Liver (tissue), 9 donors: ENCODE measurements around the gene ZNRF3. TPM values are rescaled to one million over a fixed set of nuclear protein-coding genes. Genes with fewer than 3 reads are reported as not detected.

Experiments
- DNase-seq: peaks from one replicate; pipeline ENCODE4 v3.0.0-alpha.2; 2017; ENCODE audit warnings: low spot score
- H3K27ac ChIP-seq, 2 donors: one replicate each; pipeline ENCODE4 v1.7.0; 2013; ENCODE audit warnings: inconsistent platforms in 2 of 2, low read length in 2 of 2, control low read depth in 1 of 2, low read depth in 1 of 2, mild to moderate bottlenecking in 1 of 2
- H3K27me3 ChIP-seq, 4 donors: one replicate each; pipeline versions ENCODE4 v1.6.1 to v1.7.0; 2013; ENCODE audit warnings: low read length in 3 of 4, inconsistent platforms in 1 of 4, mild to moderate bottlenecking in 1 of 4, moderate library complexity in 1 of 4; ENCODE audit not compliant: control insufficient read depth in 4 of 4, insufficient read depth in 4 of 4
- H3K36me3 ChIP-seq, 4 donors: one replicate each; pipeline versions ENCODE4 v1.6.1 to v1.7.0; 2013; ENCODE audit warnings: low read length in 3 of 4, mild to moderate bottlenecking in 3 of 4, low read depth in 1 of 4, moderate library complexity in 1 of 4; ENCODE audit not compliant: control insufficient read depth in 4 of 4, insufficient read depth in 3 of 4
- H3K4me1 ChIP-seq, 4 donors: one replicate each; pipeline versions ENCODE4 v1.6.1 to v1.7.0; 2013; ENCODE audit warnings: low read length in 3 of 4, mild to moderate bottlenecking in 3 of 4, moderate library complexity in 1 of 4; ENCODE audit not compliant: control insufficient read depth in 4 of 4, insufficient read depth in 4 of 4
- H3K4me3 ChIP-seq, 3 donors: one replicate each; pipeline versions ENCODE4 v1.6.1 to v1.7.0; 2013; ENCODE audit warnings: low read length in 3 of 3, control low read depth in 1 of 3, low read depth in 1 of 3, mild to moderate bottlenecking in 1 of 3
- H3K9ac ChIP-seq, 2 donors: one replicate each; pipeline ENCODE4 v1.7.0; 2013; ENCODE audit warnings: low read length in 2 of 2, mild to moderate bottlenecking in 2 of 2, moderate library complexity in 2 of 2, control low read depth in 1 of 2, low read depth in 1 of 2
- H3K9me3 ChIP-seq, 4 donors: one replicate each; pipeline versions ENCODE4 v1.6.1 to v1.7.0; 2013; ENCODE audit warnings: low read length in 3 of 4; ENCODE audit not compliant: control insufficient read depth in 4 of 4
- EGR1 ChIP-seq, 2 donors: IDR thresholded peaks; 2 replicates each; pipeline ENCODE4 v1.6.1; 2016 to 2018; ENCODE audit warnings: antibody characterized with exemption in 2 of 2, low read depth in 2 of 2
- FOXA1 ChIP-seq: IDR thresholded peaks from 2 replicates; pipeline ENCODE4 v1.6.1; 2016; ENCODE audit warnings: antibody characterized with exemption
- FOXA2 ChIP-seq: IDR thresholded peaks from 2 replicates; pipeline ENCODE4 v1.6.1; 2016; ENCODE audit warnings: antibody characterized with exemption
- GABPA ChIP-seq, 2 donors: IDR thresholded peaks in 1 of 2; conservative IDR thresholded peaks in 1 of 2; 2 replicates each; pipeline ENCODE4 v1.6.1; 2016; ENCODE audit warnings: antibody characterized with exemption in 2 of 2, mild to moderate bottlenecking in 1 of 2, moderate library complexity in 1 of 2
- HNF4A ChIP-seq, 2 donors: conservative IDR thresholded peaks; 2 replicates each; pipeline ENCODE4 v1.6.1; 2016; ENCODE audit warnings: antibody characterized with exemption in 2 of 2, mild to moderate bottlenecking in 2 of 2
- HNF4G ChIP-seq: IDR thresholded peaks from 2 replicates; pipeline ENCODE4 v1.6.1; 2016; ENCODE audit warnings: antibody characterized with exemption
- JUND ChIP-seq, 2 donors: IDR thresholded peaks; 2 replicates each; pipeline ENCODE4 v1.6.1; 2016; ENCODE audit warnings: antibody characterized with exemption in 2 of 2
- MAX ChIP-seq: IDR thresholded peaks from 2 replicates; pipeline ENCODE4 v1.6.1; 2016; ENCODE audit warnings: antibody characterized with exemption
- NR2F2 ChIP-seq: IDR thresholded peaks from 2 replicates; pipeline ENCODE4 v1.6.1; 2016; ENCODE audit warnings: antibody characterized with exemption
- RAD21 ChIP-seq, 2 donors: IDR thresholded peaks; 2 replicates each; pipeline ENCODE4 v1.6.1; 2016; ENCODE audit warnings: antibody characterized with exemption in 2 of 2, mild to moderate bottlenecking in 2 of 2
- RXRA ChIP-seq, 2 donors: IDR thresholded peaks; 2 replicates each; pipeline ENCODE4 v1.6.1; 2017 to 2018; ENCODE audit warnings: antibody characterized with exemption in 2 of 2, mild to moderate bottlenecking in 1 of 2
- SP1 ChIP-seq: IDR thresholded peaks from 2 replicates; pipeline ENCODE4 v1.6.1; 2018; ENCODE audit warnings: antibody characterized with exemption, mild to moderate bottlenecking
- TAF1 ChIP-seq: conservative IDR thresholded peaks from 2 replicates; pipeline ENCODE4 v1.6.1; 2016; ENCODE audit warnings: antibody characterized with exemption, mild to moderate bottlenecking
- YY1 ChIP-seq: IDR thresholded peaks from 2 replicates; pipeline ENCODE4 v1.6.1; 2016; ENCODE audit warnings: antibody characterized with exemption, mild to moderate bottlenecking
- ZBTB33 ChIP-seq: IDR thresholded peaks from 2 replicates; pipeline ENCODE4 v1.6.1; 2016; ENCODE audit warnings: antibody characterized with exemption
- WGBS: extraction: QIAGEN DNeasy Blood & Tissue Kit; methylation state at CpG from one replicate; pipeline ENCODE4 v1.1.7; 2013; 5-methylcytosine and 5-hydroxymethylcytosine counted together
- polyA plus RNA-seq, 2 donors: library from polyadenylated mRNA; stranded (reverse) in 1 of 2; unstranded in 1 of 2; fragments of 200-250 nt in 1 of 2; fragments of >200 nt in 1 of 2; fragmentation: Nextera tagmentation in 1 of 2; extraction: Ambion mirVana in 1 of 2; gene quantifications; one replicate each; pipeline versions ENCODE4 v1.2.1 to v1.2.3, GENCODE V29; 2013 to 2015
- total RNA-seq, 2 donors: library from RNA; depleted of rRNA; stranded (reverse); fragments of >200 nt; gene quantifications; one replicate each; pipeline ENCODE4 v1.2.3, GENCODE V29; 2014
- TF ChIP-seq, protein P1 (sequence below): IDR thresholded peaks from 2 replicates; pipeline ENCODE4 v1.6.1; 2016; ENCODE audit warnings: antibody characterized with exemption
- TF ChIP-seq, protein P2 (sequence below): IDR thresholded peaks from 2 replicates; pipeline ENCODE4 v1.6.1; 2016; ENCODE audit warnings: antibody characterized with exemption, mild to moderate bottlenecking
- TF ChIP-seq, protein P3 (sequence below): fragments of 150-350 bp; IDR thresholded peaks from 2 replicates; pipeline ENCODE4 v1.5.1; 2017; ENCODE audit warnings: improper control_type of control experiment, low read depth, low read length; ENCODE audit not compliant: missing input control
- donor health status: healthy.
- donor health status: healthy.
- donor health status: healthy.
- donor health status: healthy.
- donor health status: healthy.

ZNRF3 gene
- total and polyA plus RNA-seq, 4 donors: 2.2 to 5.9 (median 4.7) TPM

DNA sequence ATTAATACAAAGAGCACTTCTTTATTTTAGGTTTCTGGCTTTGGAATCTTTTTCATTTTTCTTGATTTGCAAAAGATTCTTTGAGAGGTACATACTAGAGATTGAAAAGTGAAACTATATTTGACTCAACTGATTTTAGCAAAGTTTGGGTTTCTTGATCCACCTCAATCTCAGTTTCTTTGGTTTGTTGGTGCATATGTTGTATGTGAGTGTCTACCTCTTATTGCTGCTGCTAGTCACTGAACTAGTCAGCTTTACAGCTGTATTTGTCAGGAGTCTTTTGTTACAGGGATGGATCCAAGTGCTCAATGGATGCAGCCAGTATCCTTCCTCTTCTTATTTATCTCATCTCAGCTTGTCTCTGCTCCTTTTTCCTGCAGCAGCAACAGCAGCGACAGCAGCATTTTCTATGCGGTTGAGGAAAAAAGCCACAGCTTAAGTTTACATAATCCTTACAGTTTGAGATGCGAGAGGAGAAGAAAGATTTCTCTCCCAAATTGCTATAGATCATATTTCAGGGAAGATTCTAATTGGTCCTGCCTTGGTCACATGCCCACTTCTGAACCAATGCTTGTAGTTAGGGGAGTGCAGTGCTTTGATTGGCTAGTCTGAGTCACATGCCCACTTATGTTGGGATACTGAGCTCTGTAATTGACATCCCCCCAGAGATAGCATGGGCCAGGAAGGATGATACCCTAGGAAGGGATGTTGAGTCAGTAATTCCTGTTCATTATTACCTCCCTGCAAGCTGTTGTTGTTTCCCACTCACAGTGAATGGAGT lies 10.0 kb upstream of the ZNRF3 start:
- Histone ChIP-seq H3K4me1 (peaks cover 0 to 4% (median 1%) of the 10 kb centered on the region in 4 donors), H3K27ac (no peak overlapping the region), H3K27me3 (no peaks in the 10 kb centered on the region), H3K9ac (no peak overlapping the region), H3K36me3 (no peaks in the 10 kb centered on the region), H3K4me3 (no peak overlapping the region), H3K9me3 (no peaks in the 10 kb centered on the region)
- WGBS: 97% methylated on average over 3 of the region's 3 CpGs
- no peak for TF ChIP-seq YY1
- no peak for TF ChIP-seq NR2F2
- no peak for TF ChIP-seq HNF4A (conservative IDR thresholded peaks at IDR 0.05)
- TF ChIP-seq MAX: no peak
- TF ChIP-seq ZBTB33: no peak
- no peak for TF ChIP-seq FOXA2
- TF ChIP-seq TAF1: no peak
- no peak for TF ChIP-seq SP1
- TF ChIP-seq RAD21 (IDR thresholded peaks at IDR 0.05): no peak
- no peak for TF ChIP-seq EGR1 (IDR thresholded peaks at IDR 0.05; ENCODE audit: low read depth in 2 of 2)
- TF ChIP-seq HNF4G: no peak
- TF ChIP-seq, protein P1, sequence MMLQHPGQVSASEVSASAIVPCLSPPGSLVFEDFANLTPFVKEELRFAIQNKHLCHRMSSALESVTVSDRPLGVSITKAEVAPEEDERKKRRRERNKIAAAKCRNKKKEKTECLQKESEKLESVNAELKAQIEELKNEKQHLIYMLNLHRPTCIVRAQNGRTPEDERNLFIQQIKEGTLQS: no peak
- TF ChIP-seq, protein P2, sequence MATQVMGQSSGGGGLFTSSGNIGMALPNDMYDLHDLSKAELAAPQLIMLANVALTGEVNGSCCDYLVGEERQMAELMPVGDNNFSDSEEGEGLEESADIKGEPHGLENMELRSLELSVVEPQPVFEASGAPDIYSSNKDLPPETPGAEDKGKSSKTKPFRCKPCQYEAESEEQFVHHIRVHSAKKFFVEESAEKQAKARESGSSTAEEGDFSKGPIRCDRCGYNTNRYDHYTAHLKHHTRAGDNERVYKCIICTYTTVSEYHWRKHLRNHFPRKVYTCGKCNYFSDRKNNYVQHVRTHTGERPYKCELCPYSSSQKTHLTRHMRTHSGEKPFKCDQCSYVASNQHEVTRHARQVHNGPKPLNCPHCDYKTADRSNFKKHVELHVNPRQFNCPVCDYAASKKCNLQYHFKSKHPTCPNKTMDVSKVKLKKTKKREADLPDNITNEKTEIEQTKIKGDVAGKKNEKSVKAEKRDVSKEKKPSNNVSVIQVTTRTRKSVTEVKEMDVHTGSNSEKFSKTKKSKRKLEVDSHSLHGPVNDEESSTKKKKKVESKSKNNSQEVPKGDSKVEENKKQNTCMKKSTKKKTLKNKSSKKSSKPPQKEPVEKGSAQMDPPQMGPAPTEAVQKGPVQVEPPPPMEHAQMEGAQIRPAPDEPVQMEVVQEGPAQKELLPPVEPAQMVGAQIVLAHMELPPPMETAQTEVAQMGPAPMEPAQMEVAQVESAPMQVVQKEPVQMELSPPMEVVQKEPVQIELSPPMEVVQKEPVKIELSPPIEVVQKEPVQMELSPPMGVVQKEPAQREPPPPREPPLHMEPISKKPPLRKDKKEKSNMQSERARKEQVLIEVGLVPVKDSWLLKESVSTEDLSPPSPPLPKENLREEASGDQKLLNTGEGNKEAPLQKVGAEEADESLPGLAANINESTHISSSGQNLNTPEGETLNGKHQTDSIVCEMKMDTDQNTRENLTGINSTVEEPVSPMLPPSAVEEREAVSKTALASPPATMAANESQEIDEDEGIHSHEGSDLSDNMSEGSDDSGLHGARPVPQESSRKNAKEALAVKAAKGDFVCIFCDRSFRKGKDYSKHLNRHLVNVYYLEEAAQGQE: no peak
- DNase-seq: no peak

GRCh38 chr22:28874061-28874460 lies 9.3 kb upstream of the ZNRF3 start:
- TF ChIP-seq FOXA2: no peak
- no peak for TF ChIP-seq RXRA (IDR thresholded peaks at IDR 0.05)
- TF ChIP-seq YY1: no peak
- TF ChIP-seq, protein P1: no peak
- TF ChIP-seq, protein P3, sequence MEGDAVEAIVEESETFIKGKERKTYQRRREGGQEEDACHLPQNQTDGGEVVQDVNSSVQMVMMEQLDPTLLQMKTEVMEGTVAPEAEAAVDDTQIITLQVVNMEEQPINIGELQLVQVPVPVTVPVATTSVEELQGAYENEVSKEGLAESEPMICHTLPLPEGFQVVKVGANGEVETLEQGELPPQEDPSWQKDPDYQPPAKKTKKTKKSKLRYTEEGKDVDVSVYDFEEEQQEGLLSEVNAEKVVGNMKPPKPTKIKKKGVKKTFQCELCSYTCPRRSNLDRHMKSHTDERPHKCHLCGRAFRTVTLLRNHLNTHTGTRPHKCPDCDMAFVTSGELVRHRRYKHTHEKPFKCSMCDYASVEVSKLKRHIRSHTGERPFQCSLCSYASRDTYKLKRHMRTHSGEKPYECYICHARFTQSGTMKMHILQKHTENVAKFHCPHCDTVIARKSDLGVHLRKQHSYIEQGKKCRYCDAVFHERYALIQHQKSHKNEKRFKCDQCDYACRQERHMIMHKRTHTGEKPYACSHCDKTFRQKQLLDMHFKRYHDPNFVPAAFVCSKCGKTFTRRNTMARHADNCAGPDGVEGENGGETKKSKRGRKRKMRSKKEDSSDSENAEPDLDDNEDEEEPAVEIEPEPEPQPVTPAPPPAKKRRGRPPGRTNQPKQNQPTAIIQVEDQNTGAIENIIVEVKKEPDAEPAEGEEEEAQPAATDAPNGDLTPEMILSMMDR: no peak
- no peak for TF ChIP-seq HNF4G
- TF ChIP-seq NR2F2: no peak
- no peak for TF ChIP-seq JUND (IDR thresholded peaks at IDR 0.05)
- no peak for TF ChIP-seq MAX
- TF ChIP-seq ZBTB33: no peak
- no peak for TF ChIP-seq GABPA (IDR thresholded peaks at IDR 0.05 in 1 of 2, conservative IDR thresholded peaks at IDR 0.05 in 1 of 2)
- no peak for TF ChIP-seq EGR1 (IDR thresholded peaks at IDR 0.05; ENCODE audit: low read depth in 2 of 2)
- no peak for TF ChIP-seq FOXA1
- Histone ChIP-seq H3K4me1 (peaks cover 0 to 4% (median 1%) of the 10 kb centered on the region in 4 donors), H3K9me3 (no peaks in the 10 kb centered on the region), H3K27ac (no peak overlapping the region), H3K27me3 (no peaks in the 10 kb centered on the region), H3K36me3 (no peaks in the 10 kb centered on the region), H3K9ac (no peak overlapping the region), H3K4me3 (no peak overlapping the region)
- WGBS: 96% methylated on average over 3 of the region's 3 CpGs
- DNase-seq: no peak
